RKO (cell line): ENCODE results near the gene AMPD2.

Experiments
- DNase-seq: peaks from one replicate; pipeline ENCODE4 v3.0.0-alpha.2; 2016; ENCODE audit warnings: low spot score

AMPD2 gene

DNA sequence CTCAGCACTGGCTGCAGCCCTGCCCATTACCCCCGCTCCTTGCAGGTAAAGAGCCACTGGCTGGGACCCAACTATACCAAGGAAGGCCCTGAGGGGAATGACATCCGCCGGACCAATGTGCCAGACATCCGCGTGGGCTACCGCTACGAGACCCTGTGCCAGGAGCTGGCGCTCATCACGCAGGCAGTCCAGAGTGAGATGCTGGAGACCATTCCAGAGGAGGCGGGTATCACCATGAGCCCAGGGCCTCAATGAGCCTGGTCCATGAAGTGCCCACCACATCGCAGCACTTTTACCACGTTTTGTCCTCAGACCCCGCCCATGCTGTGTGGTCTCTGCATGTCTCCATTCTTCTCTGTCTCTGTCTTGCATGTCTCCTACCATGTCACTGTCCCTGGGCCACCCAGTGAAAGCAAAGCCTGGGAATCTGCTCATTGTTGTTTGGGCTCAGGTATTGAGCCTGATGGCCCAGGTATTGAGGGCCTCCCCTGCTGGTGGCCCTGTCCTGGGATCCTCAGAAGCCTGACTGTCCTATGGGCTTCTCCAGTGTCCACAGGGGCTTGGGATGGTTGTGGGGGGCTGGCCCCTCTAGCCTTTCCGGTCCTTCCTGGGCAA is 11.4 kb downstream of the AMPD2 start:
- no peak for DNase-seq

DNA sequence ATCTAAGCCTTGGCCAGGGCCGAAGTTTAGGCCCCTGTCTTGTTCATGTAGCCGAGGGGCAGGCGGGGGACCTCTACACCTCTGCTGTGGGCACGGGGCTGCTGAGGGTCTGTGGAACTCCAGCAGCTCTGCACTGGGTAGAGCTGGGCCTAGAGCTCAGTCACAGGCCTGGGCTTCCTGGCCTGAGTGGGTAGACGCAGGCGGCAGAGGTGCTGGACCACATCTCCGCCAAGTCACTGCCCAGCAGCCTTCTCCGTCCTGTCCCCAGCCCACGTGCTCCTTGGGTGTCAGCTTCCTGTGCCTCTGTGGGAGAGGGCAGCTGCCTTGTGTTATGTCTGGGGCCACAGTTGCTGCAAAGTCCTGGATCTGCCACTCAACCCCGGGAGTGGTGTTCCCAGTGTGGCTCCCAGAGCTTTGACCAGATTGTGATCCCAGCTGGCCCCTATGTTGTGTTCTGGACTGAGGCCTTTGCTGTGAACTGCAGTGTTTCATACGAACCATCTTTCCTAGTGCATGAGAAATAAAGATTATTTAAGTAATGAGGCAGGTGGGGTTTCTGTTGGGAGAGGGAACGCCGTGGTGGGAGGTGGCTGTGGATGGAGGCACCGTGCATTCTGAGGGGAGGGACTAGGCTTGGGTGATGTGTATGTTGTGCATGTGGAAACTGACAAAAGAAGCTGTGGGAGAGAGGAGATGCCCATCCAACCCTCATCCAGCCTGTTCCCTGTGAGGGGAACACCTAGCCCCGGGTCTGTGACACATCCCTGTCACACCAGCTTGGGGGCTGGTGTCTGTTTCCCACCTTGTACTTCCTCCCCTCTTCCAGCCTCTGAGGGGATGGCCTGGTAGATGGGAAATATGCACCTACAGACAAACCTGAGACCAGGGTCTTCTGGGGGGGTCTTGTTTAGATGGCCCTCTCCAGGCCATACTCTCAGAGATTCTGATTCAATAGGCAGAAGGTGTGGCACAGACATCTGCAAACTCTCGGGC is 12.2 kb downstream of the AMPD2 start:
- no peak for DNase-seq

DNA sequence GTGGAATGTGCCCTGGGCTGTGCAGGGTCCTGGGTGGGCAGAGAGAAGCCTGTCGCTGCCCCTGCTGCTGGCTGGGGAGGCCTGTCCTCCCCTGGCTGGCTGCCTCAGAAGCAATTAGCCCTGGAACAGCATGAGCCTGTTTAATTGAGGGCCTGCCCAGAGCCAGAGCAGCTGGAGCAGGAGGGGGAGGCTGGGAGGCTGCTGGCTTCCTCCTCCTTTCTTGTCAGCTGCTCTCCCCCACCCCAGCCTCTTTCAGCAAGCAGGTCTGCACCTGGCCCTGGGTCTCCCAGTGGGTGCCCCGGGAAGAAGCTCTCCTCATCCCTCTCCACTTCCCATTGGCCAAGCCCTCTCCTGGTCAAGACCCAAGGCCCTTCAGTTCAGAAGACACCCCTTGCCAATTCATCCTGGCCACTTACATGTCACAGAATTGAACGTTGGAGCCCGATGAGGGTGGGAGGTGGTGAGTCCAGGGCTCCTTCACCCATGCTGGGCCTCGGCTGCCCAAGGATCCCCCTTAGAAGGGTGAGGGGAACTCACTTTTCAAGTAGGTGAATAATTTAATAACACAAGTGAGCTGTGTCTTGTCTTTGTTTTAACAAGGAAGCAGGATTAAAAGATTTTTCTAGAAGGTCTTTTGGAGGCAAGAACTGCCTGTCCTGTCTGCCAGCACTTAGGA is 13.2 kb downstream of the AMPD2 start:
- DNase-seq = no peak

DNA sequence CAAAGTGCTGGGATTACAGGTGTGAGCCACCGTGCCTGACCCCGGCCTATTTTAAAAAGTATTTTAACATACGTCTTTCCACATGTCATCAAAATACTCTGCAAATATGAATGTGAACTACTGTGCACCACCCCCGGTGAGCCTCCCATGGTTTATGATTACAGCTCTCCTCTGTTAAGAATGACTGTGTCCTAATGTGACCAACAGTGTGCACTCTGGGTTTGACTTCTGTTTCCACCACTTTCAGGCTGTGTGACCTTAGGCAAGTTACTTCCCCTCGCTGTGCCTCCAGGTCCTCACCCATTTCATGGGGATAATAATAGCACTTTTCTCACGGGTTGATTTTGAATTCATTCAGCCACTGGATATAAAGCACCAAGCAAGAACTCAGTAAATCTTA is 14.7 kb downstream of the AMPD2 start:
- no peak for DNase-seq

DNA sequence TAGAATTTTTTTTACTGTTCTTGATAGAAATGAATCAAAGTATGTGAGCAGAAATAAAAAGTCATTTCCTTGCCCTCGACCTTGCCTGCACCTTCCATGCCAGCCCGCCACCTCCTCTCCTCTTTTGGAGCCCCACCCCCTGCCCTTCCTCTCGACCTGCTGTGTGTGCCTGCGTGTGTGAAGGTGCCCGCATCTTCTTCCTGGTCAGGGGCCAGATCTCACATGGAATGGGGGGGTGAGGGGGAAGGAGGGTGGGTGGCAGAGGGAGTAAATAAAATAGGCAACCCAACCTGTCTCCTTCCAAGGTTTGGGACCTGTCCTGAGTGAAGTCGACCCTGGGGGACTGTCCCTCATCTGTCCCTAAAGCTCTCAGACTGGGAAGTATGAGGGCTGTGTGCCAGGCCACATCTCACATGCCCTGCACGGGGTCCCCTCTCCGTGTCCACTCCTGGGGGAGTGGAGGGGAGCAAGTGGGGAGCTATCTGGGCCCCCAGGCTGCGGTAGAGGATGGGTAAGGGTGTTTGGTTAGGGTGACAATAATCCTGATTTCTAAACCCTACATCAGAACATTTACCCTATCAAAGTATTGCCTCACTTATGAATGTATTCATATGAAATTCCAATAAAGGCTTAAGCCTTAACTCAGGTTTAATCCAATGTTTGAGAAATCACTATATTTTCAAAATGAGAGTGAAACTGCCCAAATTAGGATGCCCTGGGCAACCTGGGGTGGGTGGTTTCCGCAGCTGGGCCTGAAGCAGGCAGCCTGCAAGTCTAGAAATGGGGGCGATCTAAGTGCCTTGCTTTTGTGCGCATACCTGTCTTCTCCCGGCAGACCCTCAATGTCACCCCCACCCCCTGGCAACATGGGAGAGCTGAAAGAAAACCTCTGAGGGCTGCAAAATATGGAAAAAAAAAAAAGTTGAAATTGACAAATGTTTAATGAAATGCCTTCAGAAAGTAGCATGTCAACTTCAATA is 15.4 kb downstream of the AMPD2 start:
- no peak for DNase-seq

DNA sequence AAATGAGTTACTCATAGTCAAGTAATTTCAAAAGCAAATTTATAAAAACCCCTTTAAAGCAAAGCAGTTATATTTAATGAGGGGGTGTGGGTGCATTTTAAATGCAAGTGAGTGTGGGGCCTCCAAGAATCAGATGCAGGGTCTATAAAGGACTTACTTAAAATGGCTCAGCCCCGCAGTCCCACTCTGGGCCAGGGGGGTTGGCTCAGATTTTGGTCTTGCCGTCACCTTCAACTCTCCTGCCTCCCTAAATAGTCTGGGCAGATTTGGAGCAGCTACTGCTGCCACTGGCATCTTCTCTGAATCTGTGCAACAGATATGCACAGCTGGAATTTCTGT is 16.2 kb downstream of the AMPD2 start:
- DNase-seq = no peak

DNA sequence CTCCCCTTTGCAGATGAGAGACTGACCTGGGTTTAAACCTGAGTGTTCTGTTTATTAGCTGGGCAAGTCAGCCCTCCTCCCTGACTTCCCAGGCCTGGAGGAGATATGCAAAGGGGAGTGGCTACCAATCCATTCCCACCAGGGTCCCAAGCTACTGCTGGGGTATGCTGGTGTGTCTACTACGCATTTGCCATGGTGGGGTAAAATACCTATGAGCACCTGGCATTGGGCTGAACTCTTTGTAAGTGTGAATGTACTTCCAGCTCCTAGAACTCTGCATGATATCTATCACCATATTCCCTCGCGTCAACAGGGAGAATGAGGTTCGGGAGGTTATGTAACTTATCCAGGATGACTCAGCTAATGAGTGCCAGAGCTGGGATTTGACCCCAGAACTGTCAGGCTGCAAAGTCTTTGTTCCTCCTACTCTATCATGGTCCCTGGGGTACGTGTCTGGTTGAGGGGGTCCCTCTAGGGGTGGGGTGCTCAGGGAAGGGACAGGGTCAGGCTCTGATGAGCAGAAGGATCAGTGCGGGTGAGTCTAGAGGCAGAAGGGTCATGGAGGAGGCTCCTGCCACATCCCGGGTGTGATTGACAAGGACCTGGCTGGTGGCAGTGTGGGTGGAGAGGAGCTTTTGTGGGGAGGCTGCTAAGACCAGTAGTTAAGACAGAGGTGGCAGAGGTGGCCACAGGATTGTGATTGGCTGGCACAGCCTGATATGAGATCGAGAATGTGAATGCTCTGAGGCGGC is 16.7 kb downstream of the AMPD2 start:
- no peak for DNase-seq

DNA sequence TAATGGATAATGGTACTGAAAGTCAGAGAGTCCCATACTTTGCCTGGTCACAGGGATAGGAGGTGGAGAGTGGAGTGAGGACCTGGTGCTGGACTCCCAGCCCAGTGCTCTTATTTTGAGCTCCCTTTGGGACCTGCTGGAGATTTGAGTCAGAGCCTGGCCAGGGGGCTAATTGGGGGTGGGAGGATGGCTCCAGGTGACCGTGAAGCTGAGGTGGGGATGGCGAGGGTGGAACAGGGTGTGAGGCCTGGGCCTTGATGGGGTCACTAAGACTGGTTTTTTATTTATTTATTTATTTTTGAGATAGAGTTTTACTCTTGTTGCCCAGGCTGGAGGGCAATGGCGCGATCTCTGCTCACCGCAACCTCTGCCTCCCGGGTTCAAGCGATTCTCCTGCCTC is 17.8 kb downstream of the AMPD2 start:
- no peak for DNase-seq

DNA sequence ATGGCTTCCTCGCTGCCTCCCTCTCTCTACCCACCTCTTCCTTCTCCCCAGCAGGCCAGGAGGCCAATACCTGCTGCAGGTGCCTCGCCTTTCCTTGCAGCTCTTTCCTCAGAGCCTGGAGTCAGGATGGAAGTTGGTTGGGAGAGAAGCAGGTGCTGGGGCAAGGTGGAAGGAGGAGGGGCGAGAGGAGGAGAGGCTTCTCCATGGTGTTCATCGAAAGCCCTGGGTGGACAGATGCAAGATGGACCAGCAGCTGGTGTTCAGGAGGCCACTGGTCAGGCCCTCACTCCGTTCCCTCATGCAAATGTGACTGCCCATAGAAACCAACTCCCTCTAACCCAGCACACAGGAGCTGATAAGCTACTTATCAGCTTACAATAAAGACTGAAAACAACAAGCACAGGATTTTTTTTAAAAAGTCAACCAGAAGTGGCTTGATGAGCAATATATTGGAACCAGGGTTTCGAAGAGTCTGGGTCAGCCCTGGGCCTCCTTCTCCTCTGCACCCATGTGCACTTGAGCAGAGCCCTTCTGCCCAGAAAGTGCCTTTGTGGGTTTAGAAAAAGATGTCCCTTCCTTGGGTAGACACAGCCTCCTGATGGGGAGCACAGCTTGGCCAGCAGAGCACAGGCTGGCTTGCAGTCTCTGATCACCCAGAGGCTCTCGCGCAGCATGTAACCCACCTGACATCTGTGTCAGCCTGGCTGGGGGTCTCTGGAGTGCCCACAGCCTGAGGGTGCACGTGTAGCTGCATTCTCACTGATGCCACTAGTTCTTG is 19.6 kb downstream of the AMPD2 start:
- DNase-seq = no peak

DNA sequence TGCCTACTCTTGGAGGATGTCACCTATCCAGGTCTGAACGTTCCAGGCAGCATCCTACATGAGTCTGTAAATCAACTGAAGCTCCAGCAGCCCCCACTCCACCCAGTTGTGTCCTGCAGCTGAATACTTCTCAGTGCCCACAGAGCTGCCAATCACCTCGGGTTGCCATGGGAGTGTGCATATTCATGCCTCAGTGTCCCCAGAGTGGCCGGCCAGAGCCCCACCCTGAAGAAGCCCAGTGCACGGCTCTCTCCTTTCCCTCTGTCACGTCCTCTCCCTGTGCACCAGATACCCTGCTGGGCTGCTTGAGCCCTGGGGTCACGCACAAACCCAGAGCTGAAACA is 20.2 kb downstream of the AMPD2 start:
- no peak for DNase-seq

DNA sequence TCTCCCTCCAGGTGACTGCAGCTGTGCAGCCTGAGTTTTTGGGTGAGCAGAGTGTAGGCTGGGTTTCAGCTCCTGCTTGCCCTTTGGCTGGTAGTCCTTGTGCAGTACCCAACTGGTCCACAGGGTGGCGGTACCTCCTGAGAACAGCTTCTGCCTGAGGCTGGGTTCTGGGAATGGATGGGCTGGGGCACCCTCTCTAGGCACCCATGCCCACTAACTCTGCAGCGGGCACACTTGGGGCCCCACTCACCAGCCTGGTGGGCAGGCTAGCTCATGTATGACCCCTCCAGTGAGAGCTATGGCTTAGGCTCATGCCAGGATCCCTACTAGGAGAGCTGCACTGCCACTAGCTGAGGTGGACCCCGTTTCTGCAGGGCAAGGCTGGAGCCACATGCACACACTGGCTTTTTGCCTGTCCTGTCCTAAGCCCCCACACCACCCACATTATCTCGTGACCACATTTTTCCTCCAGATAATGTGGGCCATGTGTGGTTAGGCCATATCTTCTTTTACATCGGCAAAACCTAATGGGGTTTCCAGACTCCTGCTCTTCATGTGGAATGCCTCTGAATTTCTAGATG is 20.7 kb downstream of the AMPD2 start:
- peak; percentile 56 for DNase-seq

DNA sequence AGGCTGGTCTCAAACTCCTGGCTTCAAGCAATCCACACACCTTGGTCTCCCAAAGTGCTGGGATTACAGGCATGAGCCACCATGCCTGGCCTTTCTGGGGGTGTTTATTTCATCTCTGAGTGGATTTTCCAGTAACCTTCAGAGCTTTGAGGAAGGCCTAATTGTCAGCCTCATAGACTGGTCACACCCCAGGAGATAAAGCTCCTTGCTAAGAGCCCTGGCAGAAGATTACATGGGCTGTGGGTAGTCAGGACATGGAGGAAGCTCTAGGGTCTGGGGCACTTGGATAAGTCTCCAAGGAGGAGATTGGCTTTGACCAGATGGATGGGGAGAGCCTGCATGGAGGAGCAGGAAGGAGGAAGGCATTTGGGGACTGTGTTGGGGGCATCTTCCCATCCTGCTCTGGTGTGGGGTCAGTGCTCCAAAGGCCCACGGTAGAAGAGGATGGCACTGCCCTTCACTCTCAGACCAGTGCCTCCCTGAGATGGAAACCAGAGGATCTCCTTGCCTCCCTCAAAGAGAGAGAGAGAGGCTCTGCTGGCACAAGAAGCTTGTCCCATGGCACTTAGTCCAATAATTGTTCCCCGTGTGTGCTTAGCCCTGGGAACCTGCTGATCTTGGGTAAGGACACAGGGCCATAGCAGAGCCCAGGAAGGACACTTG is 21.6 kb downstream of the AMPD2 start:
- DNase-seq = no peak

DNA sequence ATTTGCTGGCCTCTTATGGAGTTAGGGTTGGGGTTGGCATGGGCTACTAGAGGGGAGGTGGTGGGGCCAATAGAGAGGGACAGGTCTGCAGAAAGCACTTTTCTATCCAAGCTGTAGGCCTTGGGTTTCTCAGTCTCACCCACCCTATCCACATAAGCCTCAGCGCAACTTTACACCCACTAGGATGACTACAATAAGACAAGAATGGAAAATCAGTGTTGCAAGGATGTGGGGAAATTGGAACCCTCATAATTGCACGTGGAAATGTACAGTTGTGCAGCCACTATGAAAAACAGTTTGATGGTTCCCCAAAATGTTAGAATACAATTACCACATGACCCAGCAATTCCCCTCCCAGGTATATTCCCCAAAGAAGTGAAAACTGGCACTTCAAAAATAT is 22.2 kb downstream of the AMPD2 start:
- DNase-seq = no peak

DNA sequence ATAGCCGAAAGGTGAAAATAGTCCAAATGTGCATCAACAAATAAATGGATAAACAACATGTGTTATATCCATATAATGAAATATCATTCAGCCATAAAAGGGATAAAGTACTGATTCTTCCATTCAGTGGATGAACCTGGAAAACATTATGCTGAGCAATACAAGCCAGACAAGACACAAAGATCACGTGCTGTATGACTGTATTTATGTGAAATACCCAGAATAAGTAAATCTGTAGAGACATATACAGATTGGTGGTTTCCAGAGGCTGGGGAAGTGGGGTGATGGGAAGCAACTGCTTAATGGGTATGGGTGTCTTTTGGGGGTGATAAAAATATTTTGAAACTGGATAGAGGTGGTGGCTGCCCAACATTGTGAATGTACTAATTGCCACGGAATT is 23.0 kb downstream of the AMPD2 start:
- no peak for DNase-seq

DNA sequence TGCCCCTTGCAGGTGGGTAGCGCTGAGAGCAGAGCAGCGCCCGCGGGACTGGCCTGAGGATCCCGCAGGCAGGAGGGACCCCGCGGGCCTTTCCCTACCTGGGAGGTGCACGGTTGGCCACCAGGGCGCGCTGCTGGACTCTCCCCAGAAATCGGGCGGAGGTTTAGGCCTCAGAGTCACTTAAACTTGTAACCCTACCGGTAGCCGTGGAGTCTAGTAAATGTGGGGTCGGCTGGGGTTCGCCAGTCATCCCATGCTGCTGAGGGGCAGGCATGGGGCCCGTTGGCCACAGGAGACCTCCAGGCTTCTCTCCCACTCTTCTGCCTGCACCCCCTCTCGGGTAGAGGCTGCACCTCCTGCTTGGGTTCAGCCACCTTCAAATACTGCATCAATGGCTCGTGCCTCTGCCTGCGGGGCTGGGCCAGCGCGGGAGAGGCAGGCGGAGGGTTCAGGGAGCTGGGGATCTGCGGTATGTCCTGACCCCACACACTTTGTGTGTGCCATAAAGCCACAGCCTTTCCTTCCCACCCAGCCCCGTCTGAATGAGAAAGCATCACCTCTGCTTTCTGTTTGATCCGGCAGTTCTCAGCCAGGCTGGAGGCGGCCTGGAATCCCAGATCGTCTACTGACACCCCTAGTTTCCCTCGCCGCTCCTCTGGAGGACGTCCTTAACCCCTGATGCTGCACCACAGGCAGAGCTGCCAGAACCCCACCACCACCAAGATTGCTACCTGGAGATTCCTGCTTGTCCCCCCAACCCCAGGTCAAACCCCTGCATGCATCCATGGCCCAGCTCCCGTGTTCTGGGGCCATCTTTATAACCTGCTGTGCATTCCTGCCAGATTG is 24.0 kb downstream of the AMPD2 start:
- peak; percentile 79 for DNase-seq

DNA sequence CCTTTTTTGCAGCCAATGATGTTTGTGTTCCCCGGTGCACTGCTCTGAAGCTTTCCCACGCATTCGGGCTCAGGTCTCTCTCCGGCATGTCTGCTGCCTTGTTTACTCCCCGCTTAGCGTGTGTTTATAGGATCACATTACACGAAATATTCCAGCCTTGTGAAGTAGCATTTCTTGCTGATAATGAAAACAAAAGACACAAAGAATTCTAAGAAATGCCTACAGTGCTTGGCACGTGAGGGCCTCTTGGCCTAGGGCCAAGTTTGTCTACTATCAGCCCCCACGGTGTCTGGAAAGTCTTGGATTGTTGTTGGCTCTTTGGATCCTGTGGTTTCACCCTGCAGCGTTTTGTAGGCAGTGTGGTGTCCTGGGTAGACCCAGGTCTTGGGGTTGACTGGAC is 25.0 kb downstream of the AMPD2 start:
- DNase-seq = no peak

DNA sequence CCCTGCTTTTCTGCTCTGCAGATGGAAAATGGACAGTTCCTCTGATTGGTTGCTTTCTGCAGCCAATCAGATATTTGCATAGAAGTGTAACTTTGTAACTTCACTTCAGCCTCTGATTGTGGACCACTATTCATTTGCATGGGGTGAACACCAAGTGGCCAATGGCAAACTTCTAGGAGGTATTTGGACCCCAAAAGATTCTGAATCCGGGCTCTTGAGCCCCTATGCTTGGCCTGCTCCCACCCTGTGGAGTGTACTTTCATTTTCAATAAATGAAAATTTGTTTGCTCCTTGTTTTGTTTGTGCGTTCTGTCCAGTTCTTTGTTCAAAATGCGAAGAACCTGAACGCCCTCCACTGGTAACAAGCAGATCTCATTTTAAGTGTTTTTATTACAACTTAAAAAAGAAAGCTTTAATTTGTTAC is 29.9 kb downstream of the AMPD2 start:
- DNase-seq = peak; percentile 59

DNA sequence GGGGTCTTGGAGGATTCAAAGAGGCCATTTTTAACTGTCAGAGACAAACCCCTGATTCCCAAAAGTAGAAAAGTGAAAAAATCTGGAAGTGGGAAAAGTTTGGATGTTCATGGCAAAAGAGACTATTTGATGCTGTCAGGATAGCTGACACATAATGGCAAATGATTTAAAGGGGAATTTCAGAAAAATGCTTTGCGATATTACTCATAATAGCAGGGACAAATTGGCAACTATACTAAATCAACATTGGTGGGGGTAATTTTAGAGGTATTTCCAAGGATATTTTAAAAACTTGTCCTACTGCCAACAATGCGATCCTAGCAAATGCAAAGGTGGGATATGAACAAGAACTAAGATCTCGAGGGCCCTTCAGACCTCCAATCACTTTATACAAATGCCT is 31.0 kb downstream of the AMPD2 start:
- no peak for DNase-seq

DNA sequence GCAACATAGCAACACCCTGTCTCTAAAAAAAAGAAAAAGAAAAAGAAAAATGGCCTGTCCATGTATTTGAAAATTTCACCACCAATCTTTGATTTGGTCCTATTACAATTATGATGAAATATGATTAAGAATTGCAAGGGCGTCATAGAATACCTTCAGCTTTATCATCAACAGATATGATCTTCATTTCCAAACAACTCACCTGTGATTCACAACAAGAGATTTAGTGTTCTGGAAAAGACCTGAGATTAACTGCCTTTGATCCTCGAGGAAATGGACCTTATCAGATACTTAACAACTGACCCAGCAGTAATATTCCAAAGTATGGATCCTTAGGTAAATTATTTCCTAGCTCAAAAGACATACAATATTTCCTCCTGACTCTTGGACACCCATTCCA is 32.8 kb downstream of the AMPD2 start:
- DNase-seq = no peak
